ENCODE results near the gene OR2T34. TPM values are rescaled to one million over a fixed set of nuclear protein-coding genes. Genes with fewer than 3 reads are reported as not detected.

OR2T34 gene
- total and polyA plus RNA-seq, 2 experiments from 2014 or later = not detected

GRCh38 chr1:248621770-248622169, 47.2 kb upstream of the OR2T34 start:
- Mint-ChIP-seq H3K4me3 (no peak overlapping the region), H3K4me1 (no peaks in the 10 kb centered on the region), H3K36me3 (ENCODE audit: low read depth) (peaks cover 8% of the 10 kb centered on the region; the same call in 1 of the 3 replicates), H3K9me3 (peaks cover 54% of the 10 kb centered on the region), H3K27ac (no peak overlapping the region), H3K27me3 (ENCODE audit: insufficient read depth, low read depth, poor library complexity) (no peaks in the 10 kb centered on the region)
- Histone ChIP-seq H3K4me1 (ENCODE audit: insufficient read depth) (no peaks in the 10 kb centered on the region), H3K36me3 (ENCODE audit: insufficient read depth) (no peaks in the 10 kb centered on the region), H3K4me2 (no peak overlapping the region), H2AFZ (no peak overlapping the region), H3K79me2 (replicated peaks; ENCODE audit: insufficient read depth) (no peaks in the 10 kb centered on the region), H3K9me2 (ENCODE audit: insufficient read depth) (no peaks in the 10 kb centered on the region), H3F3A (replicated peaks; ENCODE audit: low read depth) (no peaks in the 10 kb centered on the region), H3K27ac (ENCODE audit: low read depth) (no peak overlapping the region), H3K27me3 (ENCODE audit: insufficient read depth) (no peaks in the 10 kb centered on the region), H4K20me1 (replicated peaks; ENCODE audit: insufficient read depth) (no peaks in the 10 kb centered on the region), H3K4me3 (no peak overlapping the region)
- TF ChIP-seq ZNF114 (CRISPR knock-in tag; IDR thresholded peaks at IDR 0.05) = no peak
- TF ChIP-seq, protein P1, sequence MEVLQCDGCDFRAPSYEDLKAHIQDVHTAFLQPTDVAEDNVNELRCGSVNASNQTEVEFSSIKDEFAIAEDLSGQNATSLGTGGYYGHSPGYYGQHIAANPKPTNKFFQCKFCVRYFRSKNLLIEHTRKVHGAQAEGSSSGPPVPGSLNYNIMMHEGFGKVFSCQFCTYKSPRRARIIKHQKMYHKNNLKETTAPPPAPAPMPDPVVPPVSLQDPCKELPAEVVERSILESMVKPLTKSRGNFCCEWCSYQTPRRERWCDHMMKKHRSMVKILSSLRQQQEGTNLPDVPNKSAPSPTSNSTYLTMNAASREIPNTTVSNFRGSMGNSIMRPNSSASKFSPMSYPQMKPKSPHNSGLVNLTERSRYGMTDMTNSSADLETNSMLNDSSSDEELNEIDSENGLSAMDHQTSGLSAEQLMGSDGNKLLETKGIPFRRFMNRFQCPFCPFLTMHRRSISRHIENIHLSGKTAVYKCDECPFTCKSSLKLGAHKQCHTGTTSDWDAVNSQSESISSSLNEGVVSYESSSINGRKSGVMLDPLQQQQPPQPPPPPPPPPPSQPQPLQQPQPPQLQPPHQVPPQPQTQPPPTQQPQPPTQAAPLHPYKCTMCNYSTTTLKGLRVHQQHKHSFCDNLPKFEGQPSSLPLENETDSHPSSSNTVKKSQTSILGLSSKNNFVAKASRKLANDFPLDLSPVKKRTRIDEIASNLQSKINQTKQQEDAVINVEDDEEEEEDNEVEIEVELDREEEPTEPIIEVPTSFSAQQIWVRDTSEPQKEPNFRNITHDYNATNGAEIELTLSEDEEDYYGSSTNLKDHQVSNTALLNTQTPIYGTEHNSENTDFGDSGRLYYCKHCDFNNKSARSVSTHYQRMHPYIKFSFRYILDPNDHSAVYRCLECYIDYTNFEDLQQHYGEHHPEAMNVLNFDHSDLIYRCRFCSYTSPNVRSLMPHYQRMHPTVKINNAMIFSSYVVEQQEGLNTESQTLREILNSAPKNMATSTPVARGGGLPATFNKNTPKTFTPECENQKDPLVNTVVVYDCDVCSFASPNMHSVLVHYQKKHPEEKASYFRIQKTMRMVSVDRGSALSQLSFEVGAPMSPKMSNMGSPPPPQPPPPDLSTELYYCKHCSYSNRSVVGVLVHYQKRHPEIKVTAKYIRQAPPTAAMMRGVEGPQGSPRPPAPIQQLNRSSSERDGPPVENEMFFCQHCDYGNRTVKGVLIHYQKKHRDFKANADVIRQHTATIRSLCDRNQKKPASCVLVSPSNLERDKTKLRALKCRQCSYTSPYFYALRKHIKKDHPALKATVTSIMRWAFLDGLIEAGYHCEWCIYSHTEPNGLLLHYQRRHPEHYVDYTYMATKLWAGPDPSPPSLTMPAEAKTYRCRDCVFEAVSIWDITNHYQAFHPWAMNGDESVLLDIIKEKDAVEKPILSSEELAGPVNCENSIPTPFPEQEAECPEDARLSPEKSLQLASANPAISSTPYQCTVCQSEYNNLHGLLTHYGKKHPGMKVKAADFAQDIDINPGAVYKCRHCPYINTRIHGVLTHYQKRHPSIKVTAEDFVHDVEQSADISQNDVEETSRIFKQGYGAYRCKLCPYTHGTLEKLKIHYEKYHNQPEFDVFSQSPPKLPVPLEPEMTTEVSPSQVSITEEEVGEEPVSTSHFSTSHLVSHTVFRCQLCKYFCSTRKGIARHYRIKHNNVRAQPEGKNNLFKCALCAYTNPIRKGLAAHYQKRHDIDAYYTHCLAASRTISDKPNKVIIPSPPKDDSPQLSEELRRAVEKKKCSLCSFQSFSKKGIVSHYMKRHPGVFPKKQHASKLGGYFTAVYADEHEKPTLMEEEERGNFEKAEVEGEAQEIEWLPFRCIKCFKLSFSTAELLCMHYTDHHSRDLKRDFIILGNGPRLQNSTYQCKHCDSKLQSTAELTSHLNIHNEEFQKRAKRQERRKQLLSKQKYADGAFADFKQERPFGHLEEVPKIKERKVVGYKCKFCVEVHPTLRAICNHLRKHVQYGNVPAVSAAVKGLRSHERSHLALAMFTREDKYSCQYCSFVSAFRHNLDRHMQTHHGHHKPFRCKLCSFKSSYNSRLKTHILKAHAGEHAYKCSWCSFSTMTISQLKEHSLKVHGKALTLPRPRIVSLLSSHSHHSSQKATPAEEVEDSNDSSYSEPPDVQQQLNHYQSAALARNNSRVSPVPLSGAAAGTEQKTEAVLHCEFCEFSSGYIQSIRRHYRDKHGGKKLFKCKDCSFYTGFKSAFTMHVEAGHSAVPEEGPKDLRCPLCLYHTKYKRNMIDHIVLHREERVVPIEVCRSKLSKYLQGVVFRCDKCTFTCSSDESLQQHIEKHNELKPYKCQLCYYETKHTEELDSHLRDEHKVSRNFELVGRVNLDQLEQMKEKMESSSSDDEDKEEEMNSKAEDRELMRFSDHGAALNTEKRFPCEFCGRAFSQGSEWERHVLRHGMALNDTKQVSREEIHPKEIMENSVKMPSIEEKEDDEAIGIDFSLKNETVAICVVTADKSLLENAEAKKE (CRISPR knock-in tag; IDR thresholded peaks at IDR 0.05) = no peak
- no peak for TF ChIP-seq JUNB (IDR thresholded peaks at IDR 0.05; ENCODE audit: unreplicated experiment)
- no peak for ATAC-seq
- no peak for DNase-seq (ENCODE audit: low spot score)

DNA sequence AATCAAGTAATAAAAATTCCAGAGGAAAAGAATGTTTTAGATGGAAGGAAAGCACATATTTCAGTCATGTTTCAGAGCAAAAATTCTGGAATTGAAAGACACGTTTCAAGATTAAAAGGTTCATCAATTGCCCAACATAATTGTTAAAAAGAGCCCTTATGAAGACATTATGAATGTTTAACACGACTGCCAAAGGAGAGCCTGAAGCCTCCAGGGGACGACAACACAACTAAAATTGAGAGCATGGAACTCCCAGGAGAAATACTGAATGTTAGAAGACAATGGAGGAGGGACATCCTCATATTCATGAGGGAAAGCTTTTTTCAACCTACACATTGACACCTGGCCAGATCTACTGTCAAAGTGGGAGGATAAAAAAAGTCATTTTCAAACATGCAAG, 44.3 kb upstream of the OR2T34 start:
- Histone ChIP-seq H4K20me1 (replicated peaks; ENCODE audit: insufficient read depth) (no peaks in the 10 kb centered on the region), H3K9me2 (ENCODE audit: insufficient read depth) (no peaks in the 10 kb centered on the region), H3K79me2 (replicated peaks; ENCODE audit: insufficient read depth) (no peaks in the 10 kb centered on the region), H3K27ac (ENCODE audit: low read depth) (no peak overlapping the region), H2AFZ (no peak overlapping the region), H3K36me3 (ENCODE audit: insufficient read depth) (no peaks in the 10 kb centered on the region), H3K4me2 (no peak overlapping the region), H3K4me1 (ENCODE audit: insufficient read depth) (no peaks in the 10 kb centered on the region), H3F3A (replicated peaks; ENCODE audit: low read depth) (no peaks in the 10 kb centered on the region), H3K4me3 (no peak overlapping the region), H3K27me3 (ENCODE audit: insufficient read depth) (no peaks in the 10 kb centered on the region)
- Mint-ChIP-seq H3K9me3 (peaks cover 83% of the 10 kb centered on the region), H3K27me3 (ENCODE audit: insufficient read depth, low read depth, poor library complexity) (no peaks in the 10 kb centered on the region), H3K4me1 (no peaks in the 10 kb centered on the region), H3K4me3 (no peak overlapping the region), H3K27ac (no peak overlapping the region), H3K36me3 (ENCODE audit: low read depth) (peaks cover 23% of the 10 kb centered on the region)
- DNase-seq (ENCODE audit: low spot score) (peak; percentile 11), ATAC-seq (no peak)
- no peak for TF ChIP-seq ZNF331 (CRISPR knock-in tag; IDR thresholded peaks at IDR 0.05; ENCODE audit: low read depth)
- TF ChIP-seq, protein P2, sequence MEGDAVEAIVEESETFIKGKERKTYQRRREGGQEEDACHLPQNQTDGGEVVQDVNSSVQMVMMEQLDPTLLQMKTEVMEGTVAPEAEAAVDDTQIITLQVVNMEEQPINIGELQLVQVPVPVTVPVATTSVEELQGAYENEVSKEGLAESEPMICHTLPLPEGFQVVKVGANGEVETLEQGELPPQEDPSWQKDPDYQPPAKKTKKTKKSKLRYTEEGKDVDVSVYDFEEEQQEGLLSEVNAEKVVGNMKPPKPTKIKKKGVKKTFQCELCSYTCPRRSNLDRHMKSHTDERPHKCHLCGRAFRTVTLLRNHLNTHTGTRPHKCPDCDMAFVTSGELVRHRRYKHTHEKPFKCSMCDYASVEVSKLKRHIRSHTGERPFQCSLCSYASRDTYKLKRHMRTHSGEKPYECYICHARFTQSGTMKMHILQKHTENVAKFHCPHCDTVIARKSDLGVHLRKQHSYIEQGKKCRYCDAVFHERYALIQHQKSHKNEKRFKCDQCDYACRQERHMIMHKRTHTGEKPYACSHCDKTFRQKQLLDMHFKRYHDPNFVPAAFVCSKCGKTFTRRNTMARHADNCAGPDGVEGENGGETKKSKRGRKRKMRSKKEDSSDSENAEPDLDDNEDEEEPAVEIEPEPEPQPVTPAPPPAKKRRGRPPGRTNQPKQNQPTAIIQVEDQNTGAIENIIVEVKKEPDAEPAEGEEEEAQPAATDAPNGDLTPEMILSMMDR (conservative IDR thresholded peaks at IDR 0.05; ENCODE audit: low read depth in 2 of 2) = peak; percentile 39 to 44
